ENCODE measurements around the gene CAMKMT. TPM values are rescaled to one million over a fixed set of nuclear protein-coding genes. Genes with fewer than 3 reads are reported as not detected.
A peak's percentile ranks its signal among the peaks of the same experiment; 100 is the strongest.

CAMKMT gene
- total RNA-seq, 4 donors from 2014 or later: 2.6 to 9.5 (median 5.2) TPM

DNA sequence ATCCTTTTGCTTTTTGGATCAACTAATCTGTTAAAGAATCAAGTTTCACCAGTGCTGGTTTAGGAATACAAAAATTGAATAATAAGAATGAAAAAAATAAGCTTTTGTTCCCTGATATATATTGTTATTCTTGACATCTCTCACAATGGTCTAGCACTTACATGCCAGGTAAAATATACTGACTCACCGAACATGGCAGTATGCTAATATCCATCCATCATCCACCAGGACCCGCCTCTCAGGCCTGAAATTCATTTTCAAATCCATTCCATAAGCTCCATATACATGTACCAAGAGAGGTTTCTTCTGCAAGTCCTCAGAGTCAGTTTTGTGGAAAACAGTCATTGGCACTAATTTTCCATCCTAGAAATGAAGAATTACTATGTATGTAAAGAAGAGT, 33.0 kb upstream of the CAMKMT start:
- no peak for ATAC-seq
- in situ Hi-C loops (cut with MboI; ENCODE audit: low sequenced_read_pairs in 4 of 4): no loop called here
- no peak for TF ChIP-seq POLR2A (IDR thresholded peaks at IDR 0.05)
- TF ChIP-seq, protein P1, sequence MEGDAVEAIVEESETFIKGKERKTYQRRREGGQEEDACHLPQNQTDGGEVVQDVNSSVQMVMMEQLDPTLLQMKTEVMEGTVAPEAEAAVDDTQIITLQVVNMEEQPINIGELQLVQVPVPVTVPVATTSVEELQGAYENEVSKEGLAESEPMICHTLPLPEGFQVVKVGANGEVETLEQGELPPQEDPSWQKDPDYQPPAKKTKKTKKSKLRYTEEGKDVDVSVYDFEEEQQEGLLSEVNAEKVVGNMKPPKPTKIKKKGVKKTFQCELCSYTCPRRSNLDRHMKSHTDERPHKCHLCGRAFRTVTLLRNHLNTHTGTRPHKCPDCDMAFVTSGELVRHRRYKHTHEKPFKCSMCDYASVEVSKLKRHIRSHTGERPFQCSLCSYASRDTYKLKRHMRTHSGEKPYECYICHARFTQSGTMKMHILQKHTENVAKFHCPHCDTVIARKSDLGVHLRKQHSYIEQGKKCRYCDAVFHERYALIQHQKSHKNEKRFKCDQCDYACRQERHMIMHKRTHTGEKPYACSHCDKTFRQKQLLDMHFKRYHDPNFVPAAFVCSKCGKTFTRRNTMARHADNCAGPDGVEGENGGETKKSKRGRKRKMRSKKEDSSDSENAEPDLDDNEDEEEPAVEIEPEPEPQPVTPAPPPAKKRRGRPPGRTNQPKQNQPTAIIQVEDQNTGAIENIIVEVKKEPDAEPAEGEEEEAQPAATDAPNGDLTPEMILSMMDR (IDR thresholded peaks at IDR 0.05 in 4 of 5, conservative IDR thresholded peaks at IDR 0.05 in 1 of 5): no peak
- intact Hi-C loops (cut with DNase I; ENCODE audit: low total_unique reads): no loop called here
- no peak for DNase-seq
- Histone ChIP-seq H3K4me3 (no peak overlapping the region), H3K27ac (peak overlapping the region in 2 of 4 donors; percentile 27 to 33), H3K9me3 (no peaks in the 10 kb centered on the region), H3K4me1 (peaks cover 25 to 32% of the 10 kb centered on the region in 2 donors), H3K27me3 (no peaks in the 10 kb centered on the region), H3K36me3 (peaks cover 3 to 54% of the 10 kb centered on the region in 2 donors)

DNA sequence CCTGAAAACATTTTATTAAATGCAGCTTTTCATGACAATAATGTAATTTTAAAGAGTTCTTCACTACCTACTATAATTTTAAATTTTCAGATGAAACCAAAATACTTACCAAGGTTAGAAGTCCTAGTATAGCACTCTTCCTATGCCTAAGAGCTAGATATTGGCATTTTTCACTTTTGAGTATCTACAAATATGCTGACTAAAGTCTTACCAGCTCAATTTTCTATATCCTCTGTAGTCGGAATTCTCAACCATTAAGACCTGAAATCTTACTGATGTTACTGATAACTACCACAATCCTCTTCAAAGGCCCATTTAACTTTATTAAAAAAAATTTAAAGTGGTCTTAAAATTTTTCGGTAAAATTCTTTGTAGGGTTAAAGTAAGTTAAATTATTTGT, 32.4 kb upstream of the CAMKMT start:
- no peaks in the 10 kb centered on the region for H3K9me3 ChIP-seq
- intact Hi-C loops (cut with DNase I; ENCODE audit: low total_unique reads) (no loop called here), in situ Hi-C loops (cut with MboI; ENCODE audit: low sequenced_read_pairs in 4 of 4) (no loop called here)
- no peak for DNase-seq
- H3K27ac ChIP-seq: peak overlapping the region in 2 of 4 donors; percentile 1 to 33
- TF ChIP-seq POLR2A (IDR thresholded peaks at IDR 0.05): no peak
- TF ChIP-seq, protein P1 (IDR thresholded peaks at IDR 0.05 in 4 of 5, conservative IDR thresholded peaks at IDR 0.05 in 1 of 5): no peak
- ATAC-seq: no peak
- no peak overlapping the region for H3K4me3 ChIP-seq
- peaks cover 3 to 48% of the 10 kb centered on the region in 2 donors for H3K36me3 ChIP-seq
- peaks cover 31 to 32% of the 10 kb centered on the region in 2 donors for H3K4me1 ChIP-seq
- no peaks in the 10 kb centered on the region for H3K27me3 ChIP-seq

DNA sequence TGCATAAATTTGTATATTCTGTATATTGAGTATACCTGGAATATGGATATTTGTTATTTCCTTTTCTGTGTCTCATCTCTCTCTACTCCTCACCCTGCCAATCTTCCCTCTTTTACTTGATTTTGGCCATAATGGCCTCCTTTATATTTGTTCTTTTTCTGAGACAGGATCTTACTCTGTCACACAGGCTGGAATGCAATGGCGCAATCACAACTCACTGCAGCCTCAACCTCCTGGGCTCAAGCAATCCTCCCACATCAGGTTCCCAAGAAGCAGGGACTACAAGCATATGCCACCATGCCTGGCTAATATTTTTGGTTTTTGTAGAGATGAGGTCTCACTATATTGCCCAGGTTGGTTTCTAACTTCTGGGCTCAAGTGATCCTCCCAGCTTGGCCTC, 30.9 kb upstream of the CAMKMT start:
- no peak for DNase-seq
- H3K4me3 ChIP-seq: no peak overlapping the region
- no peak overlapping the region for H3K27ac ChIP-seq
- intact Hi-C loops (cut with DNase I; ENCODE audit: low total_unique reads) (no loop called here), in situ Hi-C loops (cut with MboI; ENCODE audit: low sequenced_read_pairs in 4 of 4) (no loop called here)
- no peaks in the 10 kb centered on the region for H3K27me3 ChIP-seq
- TF ChIP-seq POLR2A (IDR thresholded peaks at IDR 0.05): no peak
- TF ChIP-seq, protein P1 (IDR thresholded peaks at IDR 0.05 in 4 of 5, conservative IDR thresholded peaks at IDR 0.05 in 1 of 5): no peak
- H3K4me1 ChIP-seq: peaks cover 22 to 24% of the 10 kb centered on the region in 2 donors
- no peaks in the 10 kb centered on the region for H3K9me3 ChIP-seq
- H3K36me3 ChIP-seq: peaks cover 3 to 49% of the 10 kb centered on the region in 2 donors
- no peak for ATAC-seq

GRCh38 chr2:44333994-44334393, 27.8 kb upstream of the CAMKMT start:
- Histone ChIP-seq H3K36me3 (peaks cover 3 to 59% of the 10 kb centered on the region in 2 donors), H3K4me3 (no peak overlapping the region), H3K9me3 (no peaks in the 10 kb centered on the region), H3K4me1 (peaks cover 5 to 14% of the 10 kb centered on the region in 2 donors), H3K27ac (no peak overlapping the region), H3K27me3 (no peaks in the 10 kb centered on the region)
- ATAC-seq (no peak), DNase-seq (no peak)
- intact Hi-C loops (cut with DNase I; ENCODE audit: low total_unique reads) (no loop called here), in situ Hi-C loops (cut with MboI; ENCODE audit: low sequenced_read_pairs in 4 of 4) (no loop called here)
- no peak for TF ChIP-seq POLR2A (IDR thresholded peaks at IDR 0.05)
- TF ChIP-seq, protein P1 (IDR thresholded peaks at IDR 0.05 in 4 of 5, conservative IDR thresholded peaks at IDR 0.05 in 1 of 5): no peak

All from gastrocnemius medialis (tissue), 4 donors.